Embryonic facial prominence (tissue), 1 donor: ENCODE results near the gene SUCLG1.
"Not testable (repeated sequence)": the region's sequence is repeated elsewhere in the genome, so short reads cannot be mapped to it uniquely, and the experiment has no call there.

Experiments used
- DNase-seq: peaks from one replicate; pipeline ENCODE4 v3.0.0-alpha.2; 2016; ENCODE audit errors: extremely low spot score

SUCLG1 gene

DNA sequence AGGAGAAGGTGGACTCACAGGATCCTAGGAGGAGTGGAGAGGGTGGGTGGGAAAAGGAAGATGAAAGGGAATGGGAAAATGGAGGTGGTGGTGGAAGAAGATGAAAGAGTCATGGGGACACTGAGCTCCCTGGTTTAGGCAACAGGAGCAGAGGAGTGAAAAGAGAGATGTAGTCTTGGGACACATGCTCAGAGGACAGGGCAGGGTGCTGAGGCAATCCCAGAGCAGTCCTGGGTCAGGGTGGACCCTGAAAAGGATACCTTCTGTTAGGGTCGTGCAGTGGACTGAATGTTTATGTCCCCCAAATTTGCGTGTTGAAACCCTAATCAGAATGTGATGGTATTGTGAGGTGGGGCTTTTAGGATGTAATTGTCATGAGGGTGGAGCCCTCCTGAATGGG, 37.9 kb downstream of the SUCLG1 start:
- DNase-seq = no peak

DNA sequence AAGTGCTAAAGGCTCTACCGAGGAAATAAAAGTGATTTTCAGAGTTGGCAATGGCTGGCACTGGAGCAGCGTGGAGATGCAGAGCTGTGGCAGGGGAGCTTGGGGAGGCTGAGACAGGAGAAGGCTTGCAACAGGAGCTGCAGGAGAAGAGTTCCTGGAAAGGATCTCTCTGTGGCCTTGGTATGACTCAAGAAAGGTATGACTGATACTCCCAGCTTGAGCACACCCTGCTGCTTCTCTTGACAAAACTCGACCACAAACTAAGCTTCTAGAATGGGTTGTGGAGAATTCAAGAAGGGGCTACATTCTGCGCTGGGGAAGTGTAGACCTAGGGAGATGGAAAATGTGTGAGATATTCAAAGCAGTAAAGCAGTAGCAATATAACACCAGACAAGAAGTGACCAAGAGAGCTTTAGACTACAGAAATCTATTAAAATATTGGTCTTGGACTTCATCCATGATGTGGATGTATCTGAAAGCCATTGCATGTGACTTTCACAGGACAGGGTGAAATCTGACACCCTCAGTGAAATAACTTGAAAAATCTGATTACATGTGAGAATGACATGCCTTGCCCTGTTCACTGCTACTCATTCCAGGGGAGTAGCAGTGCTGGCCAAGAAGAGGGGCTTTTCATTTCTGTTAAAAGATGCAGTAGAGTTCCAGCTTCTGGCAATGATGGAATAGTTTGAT, 41.5 kb downstream of the SUCLG1 start:
- DNase-seq = no peak

DNA sequence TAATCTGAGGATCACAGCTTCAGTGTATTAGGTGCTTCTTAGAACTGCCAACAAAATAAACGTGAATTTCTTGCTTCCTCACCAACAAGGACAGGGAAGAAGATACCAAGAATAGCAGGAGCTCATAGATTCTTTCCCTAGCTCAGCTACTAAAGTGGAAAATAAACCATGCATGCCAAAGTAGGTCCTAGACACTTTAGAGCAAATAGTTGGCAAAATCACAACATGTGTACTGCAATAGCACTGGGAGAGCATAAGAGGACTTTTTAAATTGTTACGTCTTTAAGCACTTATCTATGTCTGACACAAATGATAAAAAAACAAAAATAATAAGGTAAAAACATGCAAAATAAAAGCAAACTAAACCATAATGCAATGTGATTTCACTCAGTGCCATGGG, 49.5 kb downstream of the SUCLG1 start:
- DNase-seq = no peak

DNA sequence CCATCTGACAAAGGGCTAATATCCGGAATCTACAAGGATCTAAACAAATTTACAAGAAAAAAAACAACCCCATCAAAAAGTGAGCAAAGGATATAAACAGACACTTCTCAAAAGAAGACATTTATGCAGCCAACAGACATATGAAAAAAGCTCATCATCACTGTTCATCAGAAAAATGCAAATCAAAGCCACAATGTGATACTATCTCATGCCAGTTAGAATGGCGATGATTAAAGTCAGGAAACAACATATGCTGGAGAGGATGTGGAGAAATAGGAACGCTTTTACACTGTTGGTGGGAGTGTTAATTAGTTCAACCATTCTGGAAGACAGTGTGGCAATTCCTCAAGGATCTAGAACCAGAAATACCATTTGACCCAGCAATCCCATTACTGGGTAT, 57.0 kb downstream of the SUCLG1 start:
- DNase-seq = not testable (repeated sequence)

DNA sequence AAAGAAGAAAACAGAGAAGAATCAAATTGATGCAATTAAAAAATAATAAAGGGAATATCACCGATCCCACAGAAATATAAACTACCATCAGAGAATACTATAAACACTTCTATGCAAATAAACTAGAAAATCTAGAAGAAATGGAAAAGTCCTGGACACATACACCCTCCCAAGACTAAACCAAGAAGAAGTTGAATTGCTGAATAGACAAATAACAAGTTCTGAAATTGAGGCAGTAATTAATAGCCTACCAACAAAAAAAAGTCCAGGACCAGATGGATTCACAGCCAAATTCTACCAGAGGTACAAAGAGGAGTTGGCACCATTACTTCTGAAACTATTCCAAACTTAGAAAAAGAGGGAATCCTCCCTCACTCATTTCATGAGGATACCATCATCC, 59.2 kb downstream of the SUCLG1 start:
- DNase-seq = not testable (repeated sequence)

DNA sequence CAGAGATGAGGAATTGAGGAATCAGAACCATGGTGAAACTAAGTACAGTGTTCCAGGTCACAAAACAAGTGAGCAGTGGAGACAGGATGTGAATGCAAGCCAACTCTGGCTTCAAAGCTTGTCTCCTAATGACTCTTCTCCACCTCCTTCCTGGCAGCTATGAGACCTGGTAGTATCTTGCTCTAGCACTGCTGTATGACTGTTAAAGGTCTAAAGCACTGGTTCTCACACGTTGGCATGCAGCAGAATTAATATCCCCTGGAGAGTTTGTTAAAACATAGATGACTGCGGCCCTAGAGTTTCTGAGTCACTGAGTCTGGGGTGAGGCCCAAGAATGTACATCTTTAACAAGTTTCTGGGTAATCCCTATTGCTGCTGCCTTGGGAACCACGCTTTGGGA, 63.3 kb downstream of the SUCLG1 start:
- no peak for DNase-seq

DNA sequence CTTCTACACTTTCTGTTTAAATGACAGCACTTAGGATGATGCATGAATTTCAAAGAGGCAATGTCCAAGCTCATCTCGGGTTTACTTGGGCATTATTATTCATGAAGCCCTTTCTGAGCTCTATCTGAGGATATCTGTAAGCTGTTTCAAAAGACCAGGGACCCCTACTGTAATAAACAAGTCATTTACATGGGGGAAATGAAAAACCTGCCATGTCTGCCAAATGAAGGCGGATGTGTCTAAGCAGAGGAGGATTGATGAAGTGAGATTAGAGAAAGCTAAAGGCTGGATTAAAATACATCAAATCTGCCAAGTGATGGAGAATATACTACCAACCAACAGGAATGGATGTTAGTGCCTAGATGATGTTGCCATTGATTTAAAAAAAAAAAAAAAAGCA, 64.5 kb downstream of the SUCLG1 start:
- no peak for DNase-seq

DNA sequence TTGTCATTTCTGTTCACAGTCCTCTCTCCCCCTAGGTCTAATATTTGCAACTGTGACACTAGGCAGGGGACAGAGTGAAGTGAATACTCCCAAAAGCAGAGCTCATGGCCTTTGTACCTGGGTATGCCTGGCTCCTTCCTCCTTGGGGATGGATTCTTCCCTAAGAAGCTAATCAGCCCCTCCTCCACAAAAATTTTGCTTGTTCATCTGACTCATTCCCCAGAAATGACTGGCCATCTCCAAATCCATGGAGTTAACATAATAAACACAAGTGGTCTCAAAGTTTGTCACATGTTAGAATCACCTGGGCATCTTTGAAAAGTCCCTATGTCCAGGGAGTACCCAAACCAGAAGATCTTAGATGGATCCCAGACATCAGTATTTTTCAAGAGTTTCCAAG, 65.3 kb downstream of the SUCLG1 start:
- no peak for DNase-seq

DNA sequence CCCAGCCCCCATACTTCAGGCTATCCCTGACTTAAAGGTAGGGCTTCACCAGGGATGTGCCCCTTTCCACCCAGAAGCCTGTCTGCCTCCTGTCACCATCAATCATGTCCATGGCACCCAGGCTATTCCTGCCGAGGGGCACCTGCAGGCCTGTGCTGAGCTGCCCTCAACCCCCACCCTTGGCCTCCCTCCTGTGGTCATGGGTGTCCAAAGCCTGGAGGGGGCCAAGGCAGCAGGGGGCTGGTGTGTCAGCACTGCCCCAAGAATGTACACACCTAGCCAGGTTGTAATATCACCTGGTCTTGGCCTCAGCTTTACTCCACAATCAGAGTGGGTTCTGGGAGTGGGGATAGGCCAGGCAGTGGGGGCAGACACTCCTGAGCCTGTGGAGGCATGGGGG, 69.3 kb downstream of the SUCLG1 start:
- no peak for DNase-seq

DNA sequence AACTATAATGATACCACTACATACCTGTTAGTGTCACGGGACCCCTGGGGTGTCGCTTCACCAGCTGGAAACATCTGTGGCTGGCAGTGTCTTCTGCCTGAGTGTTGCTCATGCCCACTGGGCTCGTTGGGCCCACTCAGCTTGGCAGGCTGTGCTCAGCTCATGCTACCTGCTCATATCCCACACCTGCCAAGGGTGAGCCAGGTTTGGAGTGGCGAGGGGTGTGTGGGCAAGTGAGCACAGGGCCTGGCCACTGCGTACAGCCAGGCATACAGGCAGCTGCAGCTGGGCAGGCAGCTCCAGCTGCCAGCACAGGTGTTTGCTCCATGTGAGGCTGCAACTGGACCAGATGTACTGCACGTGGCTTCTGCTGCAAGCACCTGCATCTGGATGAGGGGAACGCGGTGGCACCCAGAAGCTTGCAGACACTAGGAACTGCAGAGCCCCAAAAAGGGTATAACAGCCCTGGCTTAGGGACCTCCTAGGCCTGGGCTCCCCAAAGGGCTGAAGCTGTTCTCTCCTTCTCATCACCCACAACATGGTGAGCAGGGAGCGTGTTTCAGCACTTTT, 70.1 kb downstream of the SUCLG1 start:
- DNase-seq = no peak

DNA sequence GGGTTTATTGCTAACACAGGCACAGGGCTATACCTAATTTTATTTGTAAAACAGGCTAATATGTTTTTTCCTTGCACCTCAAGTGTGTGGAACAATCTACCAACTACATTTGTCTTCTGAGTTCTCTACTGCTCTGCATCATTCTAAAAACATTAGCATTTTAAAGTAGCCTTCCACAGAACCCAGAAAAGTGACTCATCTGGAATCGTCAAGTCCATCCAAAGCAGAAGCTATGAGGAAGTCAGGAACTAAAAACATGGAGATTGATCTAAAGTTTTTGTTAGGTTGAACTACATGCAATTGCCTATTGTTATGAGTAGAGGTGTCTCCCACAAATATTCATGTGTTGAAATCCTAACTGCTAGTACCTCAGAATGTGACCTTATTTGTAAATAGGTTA, 70.9 kb downstream of the SUCLG1 start:
- no peak for DNase-seq

DNA sequence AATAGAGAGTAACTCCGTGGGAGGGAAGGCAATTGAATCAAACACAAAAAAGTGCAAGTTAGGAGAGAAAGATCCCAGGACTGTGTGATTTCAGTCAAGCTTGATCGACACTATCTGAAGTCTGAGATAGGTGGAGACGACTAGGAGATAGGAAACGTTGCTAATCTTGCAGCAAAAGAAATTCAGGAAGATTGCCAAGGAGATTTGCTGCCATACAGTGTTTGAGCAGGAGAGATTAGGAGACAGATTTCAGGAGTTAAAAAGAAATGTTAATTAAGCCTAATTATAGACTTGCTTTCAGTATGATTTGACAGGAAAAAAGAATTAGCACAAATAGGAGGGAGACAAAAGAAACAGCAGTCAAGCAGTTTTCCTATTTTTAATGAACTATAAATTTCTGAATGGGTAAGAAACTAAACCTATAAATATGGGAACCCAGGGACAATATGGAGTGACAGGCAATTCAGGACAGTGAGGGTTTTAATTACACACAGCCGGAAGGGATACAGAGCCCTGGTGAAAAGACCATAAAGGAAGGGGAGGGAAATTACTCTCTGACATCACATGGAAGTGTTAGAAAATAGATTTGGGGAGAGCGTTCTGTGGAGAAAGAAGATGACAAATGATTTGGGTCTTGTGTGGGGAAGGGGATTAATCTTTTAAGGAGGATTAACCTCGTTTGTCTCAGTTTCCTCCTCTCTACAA, 72.6 kb downstream of the SUCLG1 start:
- no peak for DNase-seq

DNA sequence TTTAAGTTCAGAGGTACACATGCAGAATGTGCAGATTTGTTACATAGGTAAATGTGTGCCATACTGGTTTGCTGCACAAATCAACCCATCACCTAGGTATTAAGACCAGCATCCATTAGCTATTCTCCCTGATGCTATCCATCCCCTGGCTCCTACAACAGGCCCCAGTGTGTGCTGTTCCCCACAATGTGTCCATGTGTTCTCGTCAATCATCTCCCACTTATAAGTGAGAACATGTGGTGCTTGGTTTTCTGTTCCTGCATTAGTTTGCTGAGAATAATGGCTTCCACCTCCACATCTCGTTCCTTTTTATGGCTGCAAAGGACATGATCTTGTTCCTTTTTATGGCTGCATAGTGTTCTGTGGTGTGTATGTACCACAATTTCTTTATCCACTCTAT, 75.8 kb downstream of the SUCLG1 start:
- no peak for DNase-seq

DNA sequence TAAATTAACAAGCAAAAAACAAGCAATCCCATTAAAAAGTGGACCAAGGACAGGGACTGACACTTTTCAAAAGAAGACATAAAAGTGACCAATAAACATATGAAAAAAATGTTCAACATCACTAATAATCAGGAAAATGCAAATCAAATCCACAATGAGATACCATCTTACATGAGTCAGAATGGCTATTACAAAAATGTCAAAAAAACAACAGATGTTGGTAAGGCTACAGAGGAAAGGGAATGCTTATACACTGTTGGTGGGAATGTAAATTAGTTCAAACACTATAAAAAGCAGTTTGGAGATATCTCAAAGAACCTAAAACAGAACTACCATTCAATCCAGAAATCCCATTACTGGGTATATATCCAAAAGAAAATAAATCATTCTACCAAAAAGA, 78.2 kb downstream of the SUCLG1 start:
- DNase-seq = no peak

DNA sequence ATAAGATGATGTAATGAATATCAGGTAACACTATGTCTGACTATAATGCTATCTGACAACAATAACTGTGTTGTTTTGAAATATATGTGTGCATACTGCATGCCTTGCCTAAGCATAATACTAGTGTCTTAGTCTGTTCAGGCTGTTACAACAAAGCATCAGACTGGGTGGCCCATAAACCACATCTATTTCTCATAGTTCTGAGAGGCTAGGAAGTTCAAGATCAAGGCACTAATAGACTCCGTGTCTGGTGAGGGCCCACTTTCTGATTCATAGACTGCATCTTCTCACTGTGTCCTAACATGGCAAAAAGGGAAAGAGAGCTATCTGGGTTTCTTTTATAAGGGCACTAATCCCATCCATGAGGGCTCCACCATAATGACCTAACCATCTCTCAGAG, 80.1 kb downstream of the SUCLG1 start:
- DNase-seq = no peak

DNA sequence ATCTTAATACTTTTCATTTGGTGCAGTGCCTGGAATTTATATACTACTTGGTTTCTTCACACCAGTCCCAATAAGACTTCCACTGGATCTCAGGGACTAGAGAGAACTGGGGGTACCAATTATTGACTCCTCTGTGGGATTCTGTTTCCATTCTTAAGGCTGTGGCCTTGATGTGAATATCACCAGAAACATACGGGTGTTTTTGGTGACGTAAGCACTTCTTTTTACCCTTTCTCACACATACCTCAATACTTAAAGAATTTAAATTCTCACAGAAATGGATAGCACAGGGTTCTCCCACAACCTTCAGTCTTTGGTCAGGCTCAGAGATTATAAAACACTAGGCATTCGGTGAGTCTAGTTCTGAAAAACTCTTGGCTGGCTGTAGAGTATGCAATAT, 84.1 kb downstream of the SUCLG1 start:
- DNase-seq = no peak

DNA sequence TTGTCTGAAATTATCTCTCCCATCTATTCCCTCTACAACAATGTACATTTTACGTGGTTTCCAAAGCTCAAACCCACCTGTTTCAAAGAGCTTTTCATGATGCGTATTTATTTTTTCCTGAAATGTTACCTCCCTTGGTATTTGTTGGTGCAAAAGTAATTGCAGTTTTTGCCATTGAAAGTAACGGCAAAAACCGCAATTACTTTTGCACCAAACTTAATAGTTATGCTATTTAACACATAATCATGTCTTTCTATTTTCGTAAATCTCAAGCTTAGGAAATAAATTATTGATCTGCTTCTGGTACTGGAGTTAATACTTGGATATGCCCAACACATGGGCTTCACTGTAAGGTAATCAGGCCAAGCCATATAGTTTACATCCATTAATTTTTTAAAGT, 85.2 kb downstream of the SUCLG1 start:
- DNase-seq = no peak
